B cell (primary cell): Measurements from ENCODE around the gene LYG1. TPM values are rescaled to one million over a fixed set of nuclear protein-coding genes. Genes with fewer than 3 reads are reported as not detected.

Source experiments
- ATAC-seq: fragments of 200-7000 bp; cut with Tn5 transposase; one replicate; pipeline ENCODE4 v1.10.0; 2021; ENCODE audit warnings: low read depth, mild to moderate bottlenecking, moderate number of reproducible peaks, moderate library complexity
- CTCF ChIA-PET: fragments of 350-600 bp; sonication (Branson Sonifier 250); formaldehyde crosslinking; loops from one replicate; lab custom pipeline; 2021; ENCODE audit warnings: antibody characterized with exemption, inconsistent platforms; lab: Charles Lee
- POLR2A ChIA-PET: fragments of 350-600 bp; sonication (Branson Sonifier 250); formaldehyde crosslinking; loops from one replicate; lab custom pipeline; 2021; ENCODE audit warnings: antibody characterized with exemption; lab: Charles Lee
- DNase-seq: peaks from one replicate; pipeline ENCODE4 v3.0.0; 2013
- H2AFZ ChIP-seq: 2 replicates; pipeline ENCODE4 v1.6.1; 2012; ENCODE audit warnings: mild to moderate bottlenecking, low read depth, low read length; ENCODE audit not compliant: insufficient read depth, poor library complexity, severe bottlenecking
- H3K27ac ChIP-seq, 2 donors: 1 replicate in 1 of 2; 2 replicates in 1 of 2; pipeline ENCODE4 v1.5.1; 2012 to 2013; ENCODE audit warnings: low read length in 2 of 2, mild to moderate bottlenecking in 2 of 2, moderate library complexity in 1 of 2
- H3K27me3 ChIP-seq, 4 experiments: fragments of 200-600 bp in 1 of 4; sonication (generic) in 1 of 4; replicated peaks in 1 of 4; 1 replicate in 2 of 4; 2 replicates in 2 of 4; pipeline versions ENCODE4 v1.6.1 to v1.7.0; 2013 to 2016; ENCODE audit warnings: low read length in 3 of 4, mild to moderate bottlenecking in 2 of 4, mixed read lengths in 1 of 4, moderate library complexity in 1 of 4; ENCODE audit not compliant: insufficient read depth in 4 of 4, control insufficient read depth in 3 of 4; ENCODE audit errors: control extremely low read depth in 1 of 4
- H3K36me3 ChIP-seq, 2 experiments: replicated peaks in 1 of 2; 1 replicate in 1 of 2; 2 replicates in 1 of 2; pipeline versions ENCODE4 v1.6.1 to v1.7.1; 2013; ENCODE audit warnings: low read length in 1 of 2; ENCODE audit not compliant: insufficient read depth in 2 of 2, control insufficient read depth in 1 of 2; ENCODE audit errors: control extremely low read depth in 1 of 2, extremely low read depth in 1 of 2
- H3K4me1 ChIP-seq, 2 donors: fragments of 200-600 bp in 1 of 2; sonication (generic) in 1 of 2; 1 replicate in 1 of 2; 2 replicates in 1 of 2; pipeline versions ENCODE4 v1.5.1 to v1.6.1; 2013 to 2017; ENCODE audit warnings: low read length in 2 of 2; ENCODE audit not compliant: control insufficient read depth in 2 of 2, insufficient read depth in 2 of 2
- H3K4me2 ChIP-seq: replicated peaks from 2 replicates; pipeline ENCODE3; 2012; ENCODE audit warnings: mild to moderate bottlenecking, low read depth, low read length; ENCODE audit not compliant: poor library complexity, severe bottlenecking
- H3K4me3 ChIP-seq, 5 experiments: fragments of 200-600 bp in 1 of 5; sonication (generic) in 1 of 5; 1 replicate in 3 of 5; 2 replicates in 2 of 5; pipeline versions ENCODE4 v1.5.1 to v1.7.0; 2011 to 2016; ENCODE audit warnings: low read length in 4 of 5, mild to moderate bottlenecking in 4 of 5, low read depth in 2 of 5, control low read depth in 1 of 5, moderate library complexity in 1 of 5; ENCODE audit not compliant: insufficient read depth in 1 of 5; ENCODE audit errors: control extremely low read depth in 1 of 5, extremely low read depth in 1 of 5
- H3K79me2 ChIP-seq: fragments of 200-600 bp; sonication (generic); one replicate; pipeline ENCODE4 v1.6.0; 2016; ENCODE audit warnings: low read length; ENCODE audit not compliant: control insufficient read depth, insufficient read depth
- H3K9ac ChIP-seq: fragments of 200-600 bp; sonication (generic); 2 replicates; pipeline ENCODE4 v1.6.1; 2017; ENCODE audit warnings: mild to moderate bottlenecking, low read length, moderate library complexity
- H3K9me3 ChIP-seq, 3 donors: one replicate each; pipeline versions ENCODE4 v1.6.1 to v1.7.1; 2013; ENCODE audit warnings: low read length in 2 of 3; ENCODE audit not compliant: control insufficient read depth in 2 of 3, insufficient read depth in 1 of 3; ENCODE audit errors: control extremely low read depth in 1 of 3
- H4K20me1 ChIP-seq: 2 replicates; pipeline ENCODE4 v1.6.0; 2012; ENCODE audit warnings: mild to moderate bottlenecking, low read length; ENCODE audit not compliant: insufficient read depth, control insufficient read depth, poor library complexity, severe bottlenecking
- H3K27ac Mint-ChIP-seq: one replicate; pipeline ENCODE4 v1.8.0; 2021; ENCODE audit warnings: mixed read lengths
- H3K27me3 Mint-ChIP-seq: one replicate; pipeline ENCODE4 v1.8.0; 2021; ENCODE audit warnings: mixed read lengths
- H3K4me1 Mint-ChIP-seq: one replicate; pipeline ENCODE4 v1.8.0; 2021; ENCODE audit warnings: mixed read lengths
- H3K4me3 Mint-ChIP-seq: one replicate; pipeline ENCODE4 v1.8.0; 2021; ENCODE audit warnings: mixed read lengths
- H3K9me3 Mint-ChIP-seq: one replicate; pipeline ENCODE4 v1.8.0; 2022; ENCODE audit warnings: mixed read lengths; ENCODE audit not compliant: insufficient read depth
- EZH2 ChIP-seq: IDR thresholded peaks from 2 replicates; pipeline ENCODE4 v1.6.1; 2012; ENCODE audit warnings: borderline replicate concordance, low read depth, mild to moderate bottlenecking, moderate library complexity, low read length; ENCODE audit not compliant: insufficient read depth, poor library complexity, severe bottlenecking
- WGBS: methylation state at CpG from one replicate; pipeline ENCODE4 v1.1.5; 2013; ENCODE audit warnings: missing lambda C conversion rate; ENCODE audit not compliant: insufficient coverage; 5-methylcytosine and 5-hydroxymethylcytosine counted together
- intact Hi-C: fragments of 100-400 bp; cut with micrococcal nuclease; formaldehyde crosslinking; loops from one replicate; pipeline ENCODE4 v1.10.0; 2022
- polyA plus RNA-seq: library from polyadenylated mRNA; depleted of rRNA; stranded (reverse); fragments of >200 nt; gene quantifications from 2 replicates; pipeline ENCODE4 v1.2.3, GENCODE V29; 2012
- total RNA-seq, 2 donors: library from RNA; stranded (reverse); fragments of 120-200 nt in 1 of 2; gene quantifications; 1 replicate in 1 of 2; 2 replicates in 1 of 2; pipeline versions ENCODE4 v1.2.3 to v1.2.4, GENCODE V29; 2013 to 2022
- TF ChIP-seq, protein P1 (sequence below): fragments of 200-600 bp; IDR thresholded peaks from one replicate; pipeline ENCODE4 v1.8.0; 2022; ENCODE audit warnings: antibody characterized with exemption, mild to moderate bottlenecking

The LYG1 gene
- total and polyA plus RNA-seq, 2 donors (not counting 1 experiment from before 2014, with no cell fraction given): 3.0 to 4.5 TPM

DNA sequence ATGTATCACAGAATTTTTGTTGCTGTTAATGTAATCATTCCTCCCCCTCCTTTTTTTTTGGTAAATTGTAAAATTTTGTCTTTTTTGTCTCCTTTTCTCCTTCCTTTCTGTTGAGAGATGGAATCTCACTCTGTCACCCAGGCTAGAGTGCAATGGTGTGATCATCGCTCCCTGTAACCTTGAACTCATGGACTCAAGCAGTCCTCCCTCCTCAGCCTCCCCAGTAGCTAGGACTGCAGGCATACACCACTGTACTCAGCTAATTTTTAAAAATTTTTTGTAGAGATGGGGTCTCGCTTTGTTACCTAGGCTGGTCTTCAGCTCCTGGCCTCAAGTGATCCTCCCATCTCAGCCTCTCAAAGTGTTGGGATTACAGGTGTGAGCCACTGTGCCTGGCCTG lies 41.5 kb upstream of the LYG1 start:
- intact Hi-C loops: no loop called here
- DNase-seq (no peak), ATAC-seq (no peak)
- H3K9me3 Mint-ChIP-seq: no peaks in the 10 kb centered on the region
- ChIA-PET POLR2A (no interaction called here), CTCF (no interaction called here)
- no peak for TF ChIP-seq EZH2
- TF ChIP-seq, protein P1, sequence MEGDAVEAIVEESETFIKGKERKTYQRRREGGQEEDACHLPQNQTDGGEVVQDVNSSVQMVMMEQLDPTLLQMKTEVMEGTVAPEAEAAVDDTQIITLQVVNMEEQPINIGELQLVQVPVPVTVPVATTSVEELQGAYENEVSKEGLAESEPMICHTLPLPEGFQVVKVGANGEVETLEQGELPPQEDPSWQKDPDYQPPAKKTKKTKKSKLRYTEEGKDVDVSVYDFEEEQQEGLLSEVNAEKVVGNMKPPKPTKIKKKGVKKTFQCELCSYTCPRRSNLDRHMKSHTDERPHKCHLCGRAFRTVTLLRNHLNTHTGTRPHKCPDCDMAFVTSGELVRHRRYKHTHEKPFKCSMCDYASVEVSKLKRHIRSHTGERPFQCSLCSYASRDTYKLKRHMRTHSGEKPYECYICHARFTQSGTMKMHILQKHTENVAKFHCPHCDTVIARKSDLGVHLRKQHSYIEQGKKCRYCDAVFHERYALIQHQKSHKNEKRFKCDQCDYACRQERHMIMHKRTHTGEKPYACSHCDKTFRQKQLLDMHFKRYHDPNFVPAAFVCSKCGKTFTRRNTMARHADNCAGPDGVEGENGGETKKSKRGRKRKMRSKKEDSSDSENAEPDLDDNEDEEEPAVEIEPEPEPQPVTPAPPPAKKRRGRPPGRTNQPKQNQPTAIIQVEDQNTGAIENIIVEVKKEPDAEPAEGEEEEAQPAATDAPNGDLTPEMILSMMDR: no peak
- Histone ChIP-seq H3K4me1 (peaks cover 6 to 13% of the 10 kb centered on the region in 2 donors), H4K20me1 (peaks cover 23% of the 10 kb centered on the region), H3K27me3 (no peaks in the 10 kb centered on the region), H3K9me3 (no peaks in the 10 kb centered on the region), H2AFZ (no peak overlapping the region), H3K27ac (no peak overlapping the region), H3K4me2 (no peak overlapping the region), H3K36me3 (no peaks in the 10 kb centered on the region), H3K79me2 (peaks cover 98% of the 10 kb centered on the region), H3K4me3 (no peak overlapping the region), H3K9ac (no peak overlapping the region)
- H3K4me3 Mint-ChIP-seq: no peak overlapping the region
- no peaks in the 10 kb centered on the region for H3K27me3 Mint-ChIP-seq
- peaks cover 16% of the 10 kb centered on the region for H3K4me1 Mint-ChIP-seq
- WGBS: no CpG with 5 or more reads among the region's 2 CpGs
- no peak overlapping the region for H3K27ac Mint-ChIP-seq

DNA sequence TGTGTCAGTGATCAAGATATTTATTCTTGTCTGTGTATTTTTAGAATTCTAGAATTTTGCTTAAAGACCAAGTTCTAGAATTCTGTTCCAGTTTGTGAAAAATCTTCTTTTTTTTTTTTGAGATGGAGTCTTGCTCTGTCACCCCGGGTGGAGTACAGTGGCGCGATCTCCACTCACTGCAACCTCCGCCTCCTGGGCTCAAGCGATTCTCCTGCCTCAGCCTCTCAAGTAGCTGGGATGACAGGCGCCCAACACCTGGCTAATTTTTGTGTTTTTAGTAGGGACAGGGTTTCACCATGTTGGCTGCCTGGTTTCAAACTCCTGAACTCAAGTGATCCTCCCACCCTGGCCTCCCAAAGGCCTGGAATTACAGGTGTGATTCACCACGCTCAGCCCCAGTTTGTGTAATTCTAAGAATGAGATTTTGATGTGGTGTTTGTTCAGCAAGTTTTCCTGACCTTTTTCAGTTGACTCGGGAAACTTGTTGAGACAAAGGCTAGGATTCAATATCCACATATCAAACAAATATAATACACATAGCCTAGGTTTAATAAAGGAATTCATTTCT lies 39.8 kb upstream of the LYG1 start:
- no CpG with 5 or more reads among the region's 8 CpGs for WGBS
- TF ChIP-seq, protein P1: no peak
- TF ChIP-seq EZH2: no peak
- H3K4me1 Mint-ChIP-seq: peaks cover 11% of the 10 kb centered on the region

More for the DNA sequence above, 39.8 kb upstream of the LYG1 start:
- Histone ChIP-seq H3K4me2 (no peak overlapping the region), H3K27me3 (no peaks in the 10 kb centered on the region), H4K20me1 (peaks cover 20% of the 10 kb centered on the region), H3K79me2 (peaks cover 81% of the 10 kb centered on the region), H3K9ac (no peak overlapping the region), H3K4me3 (no peak overlapping the region), H3K4me1 (peaks cover 6 to 18% of the 10 kb centered on the region in 2 donors), H3K36me3 (no peaks in the 10 kb centered on the region), H2AFZ (no peak overlapping the region), H3K9me3 (no peaks in the 10 kb centered on the region), H3K27ac (no peak overlapping the region)
- CTCF ChIA-PET: no interaction called here
- POLR2A ChIA-PET: no interaction called here
- intact Hi-C loops: no loop called here
- Mint-ChIP-seq H3K4me3 (no peak overlapping the region), H3K27me3 (no peaks in the 10 kb centered on the region), H3K9me3 (no peaks in the 10 kb centered on the region), H3K27ac (no peak overlapping the region)
- ATAC-seq (no peak), DNase-seq (no peak)
